ENCODE results near the gene TNFRSF4. TPM values are rescaled to one million over a fixed set of nuclear protein-coding genes. Genes with fewer than 3 reads are reported as not detected.

The TNFRSF4 gene
- total RNA-seq: under 1 TPM in 6 of 8 experiments, not detected in 2; 0.18 to 1.00 (median 0.25) TPM

GRCh38 chr1:1213345-1214265 lies at the start of gene TNFRSF4:
Gene TNFRSF4, minus strand, starts transcription at chr1:1214153. Its CDS starts 26 bp downstream, at chr1:1214127.
- in situ Hi-C loops (cut with MboI; ENCODE audit: low pct_unique_long_range_greater_than_20kb in 2 of 9, low sequenced_read_pairs in 9 of 9, unreplicated experiment in 9 of 9): no loop called here
- H3K4me1 ChIP-seq (replicated peaks in 1 of 2): peaks cover 4 to 11% of the 10 kb centered on the region in 2 donors
- ATAC-seq (replicated peaks in 6 of 8): peak in 3 of 8 experiments; percentile 4 to 25 (median 5)

GRCh38 chr1:1262758-1263157 lies 48.8 kb upstream of the TNFRSF4 start:
- WGBS, 10 experiments: 80 to 100% (median 96%) methylated on average over 1 to 7 of the region's 8 CpGs; no CpG with 5 or more reads in 3 of the 10 experiments
- H3K27ac ChIP-seq: no peak overlapping the region
- no peaks in the 10 kb centered on the region for H3K4me1 ChIP-seq (replicated peaks in 1 of 2)
- no peak for ATAC-seq (replicated peaks in 6 of 8)
- in situ Hi-C loops (cut with MboI; ENCODE audit: low pct_unique_long_range_greater_than_20kb in 2 of 9, low sequenced_read_pairs in 9 of 9, unreplicated experiment in 9 of 9): loop anchor here in 3 of 9 experiments (25.0 kb wide), 2 partner anchors 100 to 250 kb away; partner anchors contain the start of genes AGRN (in 2 of the 3), HES4 (in 2 of the 3), ISG15 (in 2 of the 3) and TTLL10 (in 1 of the 3)
- no peak overlapping the region for H3K4me3 ChIP-seq

More at GRCh38 chr1:1213345-1214265, at the start of gene TNFRSF4:
- Histone ChIP-seq H3K27ac (no peak within 1 kb of the TSS), H3K4me3 (no peak within 1 kb of the TSS)
- 36 to 100% (median 78%) methylated on average over 1 to 10 of the region's 56 CpGs; no CpG with 5 or more reads in 6 of the 10 experiments for WGBS, 10 experiments

GRCh38 chr1:1262071-1262470 lies 48.1 kb upstream of the TNFRSF4 start:
- 80 to 100% (median 98%) methylated on average over 1 to 17 of the region's 17 CpGs; no CpG with 5 or more reads in 3 of the 10 experiments for WGBS, 10 experiments
- Histone ChIP-seq H3K4me3 (no peak overlapping the region), H3K4me1 (replicated peaks in 1 of 2) (no peaks in the 10 kb centered on the region), H3K27ac (no peak overlapping the region)
- ATAC-seq (replicated peaks in 6 of 8): no peak
- in situ Hi-C loops (cut with MboI; ENCODE audit: low pct_unique_long_range_greater_than_20kb in 2 of 9, low sequenced_read_pairs in 9 of 9, unreplicated experiment in 9 of 9): loop anchor here in 3 of 9 experiments (25.0 kb wide), 2 partner anchors 100 to 250 kb away; partner anchors contain the start of genes AGRN (in 2 of the 3), HES4 (in 2 of the 3), ISG15 (in 2 of the 3) and TTLL10 (in 1 of the 3)

GRCh38 chr1:1260843-1261560 lies 47.0 kb upstream of the TNFRSF4 start:
- ATAC-seq (replicated peaks in 6 of 8): no peak
- Histone ChIP-seq H3K4me3 (no peak overlapping the region), H3K27ac (no peak overlapping the region), H3K4me1 (replicated peaks in 1 of 2) (no peaks in the 10 kb centered on the region)
- in situ Hi-C loops (cut with MboI; ENCODE audit: low pct_unique_long_range_greater_than_20kb in 2 of 9, low sequenced_read_pairs in 9 of 9, unreplicated experiment in 9 of 9): loop anchor here in 3 of 9 experiments (25.0 kb wide), 2 partner anchors 99 to 249 kb away; partner anchors contain the start of genes AGRN (in 2 of the 3), HES4 (in 2 of the 3), ISG15 (in 2 of the 3) and TTLL10 (in 1 of the 3)
- 70 to 97% (median 87%) methylated on average over 3 to 13 of the region's 16 CpGs; no CpG with 5 or more reads in 4 of the 10 experiments for WGBS, 10 experiments

- H3K4me1 ChIP-seq (replicated peaks in 1 of 2): no peaks in the 10 kb centered on the region
- in situ Hi-C loops (cut with MboI; ENCODE audit: low pct_unique_long_range_greater_than_20kb in 2 of 9, low sequenced_read_pairs in 9 of 9, unreplicated experiment in 9 of 9): loop anchor here in 3 of 9 experiments (10.0 to 25.0 kb wide), 3 partner anchors 98 to 248 kb away; partner anchors contain the start of genes AGRN (in 2 of the 3), HES4 (in 2 of the 3), ISG15 (in 2 of the 3) and C1orf159 (in 1 of the 3)
- 79 to 100% (median 87%) methylated on average over 1 to 24 of the region's 26 CpGs; no CpG with 5 or more reads in 2 of the 10 experiments for WGBS, 10 experiments
- H3K4me3 ChIP-seq: no peak overlapping the region
- no peak overlapping the region for H3K27ac ChIP-seq
- no peak for ATAC-seq (replicated peaks in 6 of 8)
Measured at GRCh38 chr1:1259951-1260600, 46.1 kb upstream of the TNFRSF4 start.

GRCh38 chr1:1259540-1259939 lies 45.6 kb upstream of the TNFRSF4 start:
- peak in 1 of 8 experiments; percentile 19 for ATAC-seq (replicated peaks in 6 of 8)
- H3K4me1 ChIP-seq (replicated peaks in 1 of 2): no peaks in the 10 kb centered on the region
- in situ Hi-C loops (cut with MboI; ENCODE audit: low pct_unique_long_range_greater_than_20kb in 2 of 9, low sequenced_read_pairs in 9 of 9, unreplicated experiment in 9 of 9): loop anchor here in 3 of 9 experiments (10.0 to 25.0 kb wide), 3 partner anchors 97 to 247 kb away; partner anchors contain the start of genes AGRN (in 2 of the 3), HES4 (in 2 of the 3), ISG15 (in 2 of the 3) and C1orf159 (in 1 of the 3)
- WGBS, 10 experiments: 94 to 100% methylated on average over 2 to 9 of the region's 18 CpGs; no CpG with 5 or more reads in 8 of the 10 experiments
- H3K27ac ChIP-seq: no peak overlapping the region
- no peak overlapping the region for H3K4me3 ChIP-seq

- in situ Hi-C loops (cut with MboI; ENCODE audit: low pct_unique_long_range_greater_than_20kb in 2 of 9, low sequenced_read_pairs in 9 of 9, unreplicated experiment in 9 of 9): loop anchor here in 3 of 9 experiments (10.0 to 25.0 kb wide), 3 partner anchors 97 to 247 kb away; partner anchors contain the start of genes AGRN (in 2 of the 3), HES4 (in 2 of the 3), ISG15 (in 2 of the 3) and C1orf159 (in 1 of the 3)
- Histone ChIP-seq H3K4me3 (no peak overlapping the region), H3K4me1 (replicated peaks in 1 of 2) (no peaks in the 10 kb centered on the region), H3K27ac (no peak overlapping the region)
- WGBS, 10 experiments: 88 to 100% (median 95%) methylated on average over 1 to 18 of the region's 22 CpGs; no CpG with 5 or more reads in 5 of the 10 experiments
- ATAC-seq (replicated peaks in 6 of 8): peak in 3 of 8 experiments; percentile 8 to 15 (median 13)
Measured at GRCh38 chr1:1259119-1259488, 45.2 kb upstream of the TNFRSF4 start.

- ATAC-seq (replicated peaks in 6 of 8): no peak
- no peak overlapping the region for H3K4me3 ChIP-seq
- H3K4me1 ChIP-seq (replicated peaks in 1 of 2): no peaks in the 10 kb centered on the region
- WGBS, 10 experiments: 87 to 100% (median 95%) methylated on average over 1 to 10 of the region's 31 CpGs; no CpG with 5 or more reads in 5 of the 10 experiments
- no peak overlapping the region for H3K27ac ChIP-seq
- in situ Hi-C loops (cut with MboI; ENCODE audit: low pct_unique_long_range_greater_than_20kb in 2 of 9, low sequenced_read_pairs in 9 of 9, unreplicated experiment in 9 of 9): loop anchor here in 3 of 9 experiments (10.0 to 25.0 kb wide), 3 partner anchors 95 to 245 kb away; partner anchors contain the start of genes AGRN (in 2 of the 3), HES4 (in 2 of the 3), ISG15 (in 2 of the 3) and C1orf159 (in 1 of the 3)
Measured at GRCh38 chr1:1256956-1257871, 43.3 kb upstream of the TNFRSF4 start.

GRCh38 chr1:1255611-1256010 lies 41.7 kb upstream of the TNFRSF4 start:
- WGBS, 10 experiments: 58 to 100% (median 73%) methylated on average over 1 to 2 of the region's 10 CpGs; no CpG with 5 or more reads in 6 of the 10 experiments
- Histone ChIP-seq H3K27ac (no peak overlapping the region), H3K4me3 (no peak overlapping the region), H3K4me1 (replicated peaks in 1 of 2) (no peaks in the 10 kb centered on the region)
- in situ Hi-C loops (cut with MboI; ENCODE audit: low pct_unique_long_range_greater_than_20kb in 2 of 9, low sequenced_read_pairs in 9 of 9, unreplicated experiment in 9 of 9): loop anchor here in 3 of 9 experiments (10.0 to 25.0 kb wide), 3 partner anchors 93 to 243 kb away; partner anchors contain the start of genes AGRN (in 2 of the 3), HES4 (in 2 of the 3), ISG15 (in 2 of the 3) and C1orf159 (in 1 of the 3)
- ATAC-seq (replicated peaks in 6 of 8): no peak

GRCh38 chr1:1255078-1255477 lies 41.1 kb upstream of the TNFRSF4 start:
- ATAC-seq (replicated peaks in 6 of 8): no peak
- WGBS, 10 experiments: 94 to 100% (median 98%) methylated on average over 1 to 21 of the region's 26 CpGs; no CpG with 5 or more reads in 5 of the 10 experiments
- Histone ChIP-seq H3K4me1 (replicated peaks in 1 of 2) (no peaks in the 10 kb centered on the region), H3K27ac (no peak overlapping the region), H3K4me3 (no peak overlapping the region)
- in situ Hi-C loops (cut with MboI; ENCODE audit: low pct_unique_long_range_greater_than_20kb in 2 of 9, low sequenced_read_pairs in 9 of 9, unreplicated experiment in 9 of 9): loop anchor here in 3 of 9 experiments (10.0 to 25.0 kb wide), 3 partner anchors 93 to 243 kb away; partner anchors contain the start of genes AGRN (in 2 of the 3), HES4 (in 2 of the 3), ISG15 (in 2 of the 3) and C1orf159 (in 1 of the 3)
